MM.1S (cell line): ENCODE results near the gene MEIS2.

Source experiments
- DNase-seq: peaks from one replicate; pipeline ENCODE4 v3.0.0-alpha.2; 2015
- H2AFZ ChIP-seq: fragments of 300-600 bp; sonication (generic); 2 replicates; pipeline ENCODE4 v1.6.0; 2016; ENCODE audit warnings: antibody characterized with exemption, low read length
- H3F3A ChIP-seq: fragments of 300-600 bp; sonication (generic); 2 replicates; pipeline ENCODE4 v1.6.1; 2016; ENCODE audit warnings: mild to moderate bottlenecking, antibody characterized with exemption, low read length, moderate library complexity, mixed read lengths; ENCODE audit not compliant: insufficient read depth
- H3K27ac ChIP-seq: fragments of 300-600 bp; sonication (generic); 2 replicates; pipeline ENCODE4 v1.5.1; 2016; ENCODE audit warnings: mild to moderate bottlenecking, low read length
- H3K27me3 ChIP-seq: fragments of 300-600 bp; sonication (generic); replicated peaks from 2 replicates; pipeline ENCODE4 v1.6.0; 2016; ENCODE audit warnings: low read length; ENCODE audit not compliant: insufficient read depth
- H3K36me3 ChIP-seq: fragments of 300-600 bp; sonication (generic); replicated peaks from 2 replicates; pipeline ENCODE4 v1.6.1; 2016; ENCODE audit warnings: mild to moderate bottlenecking, low read length, mixed read lengths; ENCODE audit not compliant: insufficient read depth
- H3K4me1 ChIP-seq: fragments of 300-600 bp; sonication (generic); 2 replicates; pipeline ENCODE4 v1.6.1; 2016; ENCODE audit warnings: low read length, mixed read lengths
- H3K4me2 ChIP-seq: fragments of 300-600 bp; sonication (generic); 2 replicates; pipeline ENCODE4 v1.6.0; 2016; ENCODE audit warnings: low read depth, low read length
- H3K4me3 ChIP-seq: fragments of 300-600 bp; sonication (generic); 2 replicates; pipeline ENCODE4 v1.5.1; 2016; ENCODE audit warnings: low read length, mixed read lengths
- H3K79me2 ChIP-seq: fragments of 300-600 bp; sonication (generic); 2 replicates; pipeline ENCODE4 v1.6.1; 2016; ENCODE audit warnings: mixed run types, low read length, mixed read lengths
- H3K9ac ChIP-seq: fragments of 300-600 bp; sonication (generic); 2 replicates; pipeline ENCODE4 v1.6.1; 2016; ENCODE audit warnings: low read length, mixed read lengths
- H3K9me2 ChIP-seq: fragments of 300-600 bp; sonication (generic); replicated peaks from 2 replicates; pipeline ENCODE4 v1.6.1; 2016; ENCODE audit warnings: mild to moderate bottlenecking, low read length, mixed read lengths; ENCODE audit not compliant: insufficient read depth
- H3K9me3 ChIP-seq: fragments of 300-600 bp; sonication (generic); replicated peaks from 2 replicates; pipeline ENCODE4 v1.6.1; 2016; ENCODE audit warnings: mild to moderate bottlenecking, low read length, mixed read lengths; ENCODE audit not compliant: insufficient read depth
- H4K20me1 ChIP-seq: fragments of 300-600 bp; sonication (generic); 2 replicates; pipeline ENCODE4 v1.6.1; 2016; ENCODE audit warnings: mild to moderate bottlenecking, low read length, moderate library complexity, mixed read lengths; ENCODE audit not compliant: insufficient read depth
- EZH2 ChIP-seq: fragments of 300-600 bp; sonication (generic); optimal IDR thresholded peaks from 2 replicates; pipeline ENCODE3; 2017; ENCODE audit warnings: low read depth, mild to moderate bottlenecking, antibody characterized with exemption, low read length, mixed read lengths
- EZH2phosphoT487 ChIP-seq: fragments of 300-600 bp; sonication (generic); IDR thresholded peaks from 2 replicates; pipeline ENCODE4 v1.6.1; 2018; ENCODE audit warnings: antibody characterized with exemption, low read length
- TF ChIP-seq, protein P1 (sequence below): fragments of 300-600 bp; sonication (generic); IDR thresholded peaks from 2 replicates; pipeline ENCODE4 v1.5.1; 2016; ENCODE audit warnings: antibody characterized with exemption, low read length, mixed read lengths

Gene MEIS2

DNA sequence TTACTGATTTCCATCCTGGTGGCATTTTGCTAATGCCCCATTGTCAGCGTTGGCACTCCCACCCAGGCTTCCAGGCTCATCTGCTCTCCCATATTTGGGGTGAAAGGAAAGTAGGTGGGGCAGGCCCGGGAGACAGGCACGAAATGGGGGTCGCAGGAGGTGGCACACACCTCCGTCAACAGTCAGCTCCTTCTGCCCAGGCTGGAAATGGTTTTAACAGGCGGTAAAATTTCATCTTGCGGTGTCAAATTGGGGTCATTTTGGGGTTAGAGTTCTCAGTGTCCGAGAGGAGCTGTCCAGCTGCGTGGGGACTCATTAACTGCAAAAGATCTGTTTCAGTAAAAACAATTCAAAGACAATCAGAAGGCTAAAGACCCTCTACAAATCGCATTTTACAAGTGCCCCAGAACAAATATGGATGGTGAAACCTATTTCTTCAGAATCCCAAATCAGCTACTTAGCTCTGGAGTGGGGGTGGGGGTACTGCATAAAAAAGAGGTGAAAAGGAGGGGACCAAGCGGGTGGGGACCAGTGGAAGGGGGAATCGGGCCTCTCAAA is 4.2 kb upstream of the MEIS2 start:
- H3K9me3 ChIP-seq: no peaks in the 10 kb centered on the region
- no peaks in the 10 kb centered on the region for H3K4me1 ChIP-seq
- no peak for DNase-seq
- H3K79me2 ChIP-seq: no peaks in the 10 kb centered on the region
- no peak overlapping the region for H3K4me3 ChIP-seq
- H3K9me2 ChIP-seq: no peaks in the 10 kb centered on the region
- H3K36me3 ChIP-seq: no peaks in the 10 kb centered on the region
- no peak overlapping the region for H3K4me2 ChIP-seq
- H2AFZ ChIP-seq: no peak overlapping the region
- no peaks in the 10 kb centered on the region for H3K27me3 ChIP-seq
- peaks cover 11% of the 10 kb centered on the region; the same call in 1 of the 2 replicates for H3F3A ChIP-seq
- no peak for TF ChIP-seq EZH2phosphoT487
- TF ChIP-seq, protein P1, sequence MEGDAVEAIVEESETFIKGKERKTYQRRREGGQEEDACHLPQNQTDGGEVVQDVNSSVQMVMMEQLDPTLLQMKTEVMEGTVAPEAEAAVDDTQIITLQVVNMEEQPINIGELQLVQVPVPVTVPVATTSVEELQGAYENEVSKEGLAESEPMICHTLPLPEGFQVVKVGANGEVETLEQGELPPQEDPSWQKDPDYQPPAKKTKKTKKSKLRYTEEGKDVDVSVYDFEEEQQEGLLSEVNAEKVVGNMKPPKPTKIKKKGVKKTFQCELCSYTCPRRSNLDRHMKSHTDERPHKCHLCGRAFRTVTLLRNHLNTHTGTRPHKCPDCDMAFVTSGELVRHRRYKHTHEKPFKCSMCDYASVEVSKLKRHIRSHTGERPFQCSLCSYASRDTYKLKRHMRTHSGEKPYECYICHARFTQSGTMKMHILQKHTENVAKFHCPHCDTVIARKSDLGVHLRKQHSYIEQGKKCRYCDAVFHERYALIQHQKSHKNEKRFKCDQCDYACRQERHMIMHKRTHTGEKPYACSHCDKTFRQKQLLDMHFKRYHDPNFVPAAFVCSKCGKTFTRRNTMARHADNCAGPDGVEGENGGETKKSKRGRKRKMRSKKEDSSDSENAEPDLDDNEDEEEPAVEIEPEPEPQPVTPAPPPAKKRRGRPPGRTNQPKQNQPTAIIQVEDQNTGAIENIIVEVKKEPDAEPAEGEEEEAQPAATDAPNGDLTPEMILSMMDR: no peak
- TF ChIP-seq EZH2: no peak
- H3K27ac ChIP-seq: no peak overlapping the region
- no peaks in the 10 kb centered on the region for H4K20me1 ChIP-seq
- no peak overlapping the region for H3K9ac ChIP-seq

GRCh38 chr15:37103475-37104423 is 3.4 kb upstream of the MEIS2 start:
- Histone ChIP-seq H3K9me3 (no peaks in the 10 kb centered on the region), H3K79me2 (no peaks in the 10 kb centered on the region), H3K9me2 (no peaks in the 10 kb centered on the region), H3K4me3 (no peak overlapping the region), H3K36me3 (no peaks in the 10 kb centered on the region), H3K4me1 (no peaks in the 10 kb centered on the region), H2AFZ (no peak overlapping the region), H3K27ac (no peak overlapping the region), H4K20me1 (no peaks in the 10 kb centered on the region), H3K9ac (no peak overlapping the region), H3K27me3 (no peaks in the 10 kb centered on the region), H3F3A (peaks cover 15% of the 10 kb centered on the region; the same call in 1 of the 2 replicates), H3K4me2 (no peak overlapping the region)
- no peak for DNase-seq
- TF ChIP-seq, protein P1: no peak
- no peak for TF ChIP-seq EZH2phosphoT487
- no peak for TF ChIP-seq EZH2

DNA sequence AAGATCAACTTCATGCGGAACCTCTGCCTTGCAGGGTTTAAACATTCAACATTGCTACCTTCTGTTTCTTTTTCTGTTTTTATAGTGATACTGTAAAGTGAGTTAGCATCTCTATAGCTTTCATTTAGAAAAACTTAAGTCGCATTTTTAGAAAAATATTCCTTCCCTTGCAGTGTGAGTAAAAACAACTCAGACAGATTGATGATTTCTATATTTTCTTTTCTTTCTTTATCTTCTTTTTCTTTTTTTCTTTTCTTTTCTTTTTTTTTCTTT is 2.8 kb upstream of the MEIS2 start:
- no peaks in the 10 kb centered on the region for H3K9me3 ChIP-seq
- DNase-seq: no peak
- no peaks in the 10 kb centered on the region for H4K20me1 ChIP-seq
- H3K4me1 ChIP-seq: no peaks in the 10 kb centered on the region
- H2AFZ ChIP-seq: no peak overlapping the region
- no peaks in the 10 kb centered on the region for H3K79me2 ChIP-seq
- H3K4me2 ChIP-seq: no peak overlapping the region
- H3K36me3 ChIP-seq: no peaks in the 10 kb centered on the region
- TF ChIP-seq EZH2phosphoT487 (no peak), EZH2 (no peak)
- TF ChIP-seq, protein P1: no peak
- no peaks in the 10 kb centered on the region for H3K27me3 ChIP-seq
- peaks cover 15% of the 10 kb centered on the region; the same call in 1 of the 2 replicates for H3F3A ChIP-seq
- H3K9me2 ChIP-seq: no peaks in the 10 kb centered on the region
- H3K27ac ChIP-seq: no peak overlapping the region
- no peak overlapping the region for H3K4me3 ChIP-seq
- no peak overlapping the region for H3K9ac ChIP-seq
